K562 (cell line): ENCODE data around the gene SSBP2. TPM values are rescaled to one million over a fixed set of nuclear protein-coding genes. Genes with fewer than 3 reads are reported as not detected.
A peak's percentile ranks its signal among the peaks of the same experiment; 100 is the strongest.

Experiments
- CBFB ChIP-seq: sonication (generic); formaldehyde crosslinking; IDR thresholded peaks from 2 replicates; pipeline ENCODE4 v1.4.0; 2020; ENCODE audit warnings: mild to moderate bottlenecking, missing genetic modification reagents
- FOXJ2 ChIP-seq: fragments of 200-800 bp; sonication (Bioruptor generic); IDR thresholded peaks from 2 replicates; pipeline ENCODE4 v1.6.1; 2016; ENCODE audit warnings: missing genetic modification characterization, missing compliant biosample characterization
- FOXP4 ChIP-seq: sonication (generic); formaldehyde crosslinking; IDR thresholded peaks from 2 replicates; pipeline ENCODE4 v1.8.0; 2022; ENCODE audit warnings: mild to moderate bottlenecking, missing genetic modification reagents, borderline replicate concordance
- GMEB1 ChIP-seq: fragments of 250-450 bp; sonication (Bioruptor Pico); IDR thresholded peaks from 2 replicates; pipeline ENCODE4 v1.4.0; 2020; ENCODE audit warnings: mild to moderate bottlenecking
- HNRNPLL ChIP-seq: fragments of 200-400 bp; formaldehyde crosslinking; IDR thresholded peaks from 2 replicates; pipeline ENCODE4 v1.6.1; 2017; ENCODE audit warnings: low read length, low read depth, mild to moderate bottlenecking; ENCODE audit not compliant: poor library complexity, severe bottlenecking
- MYNN ChIP-seq, 2 experiments: sonication (generic); formaldehyde crosslinking in 1 of 2; IDR thresholded peaks; 2 replicates each; pipeline versions ENCODE4 v1.5.0 to v1.6.1; 2016 to 2020; ENCODE audit warnings: antibody characterized with exemption in 1 of 2, missing genetic modification reagents in 1 of 2
- RHOXF2B ChIP-seq: fragments of 250-450 bp; sonication (Bioruptor Pico); conservative IDR thresholded peaks from 2 replicates; pipeline ENCODE4 v1.5.1; 2021
- SAFB2 ChIP-seq: fragments of 200-400 bp; formaldehyde crosslinking; IDR thresholded peaks from 2 replicates; pipeline ENCODE4 v1.6.1; 2018; ENCODE audit warnings: borderline replicate concordance, low read length, low read depth, moderate library complexity; ENCODE audit not compliant: severe bottlenecking
- SMARCC2 ChIP-seq: fragments of 450-650 bp; IDR thresholded peaks from 2 replicates; pipeline ENCODE4 v1.6.1; 2017; ENCODE audit warnings: antibody characterized with exemption, moderate library complexity, mild to moderate bottlenecking, low read depth
- TAF1 ChIP-seq: IDR thresholded peaks from 2 replicates; pipeline ENCODE4 v1.6.1; 2011; ENCODE audit warnings: mild to moderate bottlenecking, low read length, moderate library complexity; ENCODE audit not compliant: insufficient read depth, control insufficient read depth, severe bottlenecking; ENCODE audit errors: extremely low read depth
- THRAP3 ChIP-seq: fragments of 450-650 bp; IDR thresholded peaks from 2 replicates; pipeline ENCODE4 v1.6.1; 2016; ENCODE audit warnings: mild to moderate bottlenecking, inconsistent platforms, borderline replicate concordance
- TOE1 ChIP-seq, 2 experiments: fragments of 450-650 bp in 1 of 2; sonication (generic) in 1 of 2; formaldehyde crosslinking in 1 of 2; IDR thresholded peaks; 2 replicates each; pipeline versions ENCODE4 v1.7.1 to v1.8.0; 2016 to 2022; ENCODE audit warnings: borderline replicate concordance in 2 of 2, mild to moderate bottlenecking in 2 of 2, antibody characterized with exemption in 1 of 2, inconsistent platforms in 1 of 2, low read depth in 1 of 2, missing genetic modification reagents in 1 of 2, moderate library complexity in 1 of 2
- VEZF1 ChIP-seq: fragments of 200-800 bp; sonication (Bioruptor generic); IDR thresholded peaks from 2 replicates; pipeline ENCODE4 v1.6.1; 2017; ENCODE audit warnings: missing genetic modification characterization, missing compliant biosample characterization
- ZBTB8A ChIP-seq: fragments of 450-650 bp; IDR thresholded peaks from 2 replicates; pipeline ENCODE4 v1.6.1; 2018; ENCODE audit warnings: mild to moderate bottlenecking, moderate library complexity; ENCODE audit not compliant: partially characterized antibody
- ZNF277 ChIP-seq: fragments of 250-450 bp; sonication (Bioruptor Pico); IDR thresholded peaks from 2 replicates; pipeline ENCODE4 v1.8.0; 2022; ENCODE audit warnings: inconsistent platforms, mild to moderate bottlenecking, moderate library complexity, borderline replicate concordance
- ZNF316 ChIP-seq: fragments of 450-650 bp; IDR thresholded peaks from 2 replicates; pipeline ENCODE4 v1.6.1; 2016
- ZNF395 ChIP-seq: fragments of 200-800 bp; sonication (Bioruptor generic); IDR thresholded peaks from 2 replicates; pipeline ENCODE4 v1.6.1; 2017; ENCODE audit warnings: missing genetic modification characterization, missing compliant biosample characterization
- ZNF561 ChIP-seq: fragments of 450-650 bp; formaldehyde crosslinking; conservative IDR thresholded peaks from 2 replicates; pipeline ENCODE4 v1.4.0; 2020; ENCODE audit warnings: mild to moderate bottlenecking, moderate library complexity
- polyA plus RNA-seq, 8 experiments: library from polyadenylated mRNA; depleted of rRNA in 4 of 8; stranded (reverse) in 5 of 8; unstranded in 3 of 8; fragments of >200 nt; fragmentation: Nextera tagmentation in 2 of 8; fragmentation: Illumina TruSeq in 1 of 8; extraction: Ambion mirVana in 2 of 8; extraction: Trizol in 1 of 8; gene quantifications; 2 replicates each; pipeline versions ENCODE4 v1.2.1 to v1.2.3, GENCODE V29; 2011 to 2014; ENCODE audit warnings: inconsistent platforms in 1 of 8, missing spikeins in 1 of 8
- total RNA-seq, 7 experiments: library from RNA; depleted of rRNA in 6 of 7; stranded (reverse); fragments of >200 nt in 6 of 7; fragmentation: Illumina TruSeq in 2 of 7; extraction: Trizol in 2 of 7; gene quantifications; 2 replicates each; pipeline versions ENCODE4 v1.2.1 to v1.2.3, GENCODE V29; 2011 to 2021; ENCODE audit warnings: low replicate concordance in 1 of 7
- TF ChIP-seq, protein P1 (sequence below): fragments of 250-450 bp; sonication (Bioruptor Pico); IDR thresholded peaks from 2 replicates; pipeline ENCODE4 v1.9.0; 2021; ENCODE audit warnings: mild to moderate bottlenecking

SSBP2 gene
- total and polyA plus RNA-seq, 9 of the 15 experiments (the other 6 are each of a cell fraction or from before 2014, with no cell fraction given): 22.3 to 133 (median 42.1) TPM

GRCh38 chr5:81789033-81789432, 38.1 kb upstream of the SSBP2 start (continued):
- TF ChIP-seq ZNF277 (CRISPR knock-in tag) (no peak), RHOXF2B (CRISPR knock-in tag) (no peak), SAFB2 (no peak), MYNN (IDR thresholded peaks at IDR 0.05) (no peak), MYNN (CRISPR knock-in tag; IDR thresholded peaks at IDR 0.05) (no peak), FOXP4 (CRISPR knock-in tag) (no peak), SMARCC2 (peak; percentile 44; the same call in 1 of the 2 replicates), VEZF1 (CRISPR knock-in tag) (no peak), GMEB1 (CRISPR knock-in tag) (no peak), ZBTB8A (no peak), ZNF561 (no peak), ZNF395 (CRISPR knock-in tag) (no peak), THRAP3 (no peak), FOXJ2 (no peak), HNRNPLL (no peak), TOE1 (IDR thresholded peaks at IDR 0.05; ENCODE audit: borderline replicate concordance) (no peak), TOE1 (CRISPR knock-in tag; IDR thresholded peaks at IDR 0.05; ENCODE audit: borderline replicate concordance, low read depth) (no peak), CBFB (CRISPR knock-in tag) (no peak), TAF1 (no peak), ZNF316 (no peak)
- TF ChIP-seq, protein P1, sequence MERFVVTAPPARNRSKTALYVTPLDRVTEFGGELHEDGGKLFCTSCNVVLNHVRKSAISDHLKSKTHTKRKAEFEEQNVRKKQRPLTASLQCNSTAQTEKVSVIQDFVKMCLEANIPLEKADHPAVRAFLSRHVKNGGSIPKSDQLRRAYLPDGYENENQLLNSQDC (CRISPR knock-in tag): no peak
